ENCODE data around the gene SOX6.

The SOX6 gene

DNA sequence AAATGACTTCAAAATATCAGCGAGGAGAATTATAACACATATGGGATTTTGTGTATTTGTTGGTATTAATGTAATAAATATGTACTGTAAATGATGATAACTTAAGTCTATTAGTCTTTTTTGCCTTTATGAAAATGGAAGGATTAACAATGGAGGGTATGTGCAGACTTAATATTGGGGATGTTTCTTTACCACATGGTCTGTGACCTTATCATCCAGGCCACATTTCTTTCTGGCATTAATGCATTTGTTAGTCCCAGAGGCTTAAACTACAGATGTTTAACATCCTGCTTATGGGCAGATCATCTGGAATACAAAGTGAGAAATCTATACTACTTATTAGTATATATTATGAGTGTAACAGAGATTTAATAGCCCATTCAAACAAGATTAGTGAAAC is 64.6 kb downstream of the SOX6 start:
- no peak overlapping the region for H3K4me3 Mint-ChIP-seq

DNA sequence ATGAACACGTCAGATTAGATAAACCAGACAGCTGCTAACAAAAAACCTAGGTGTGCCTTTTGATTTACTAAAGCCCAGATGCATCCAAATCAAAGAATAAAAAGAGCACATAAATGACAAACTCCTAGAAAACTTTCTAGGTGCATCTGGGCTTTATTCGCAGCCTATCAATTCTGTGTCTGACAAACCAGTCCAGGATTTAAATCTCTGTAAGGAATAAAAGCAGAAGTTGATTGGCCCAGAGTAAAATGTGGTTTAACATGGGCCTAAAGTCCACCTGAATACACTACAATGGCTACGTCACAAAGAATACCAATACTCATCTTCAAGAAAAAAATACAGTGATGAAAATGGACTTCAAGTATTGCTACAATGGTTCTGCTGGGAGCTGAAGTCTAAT is 66.8 kb downstream of the SOX6 start:
- DNase-seq (no peak), ATAC-seq (replicated peaks) (no peak)
- Mint-ChIP-seq H3K4me1 (no peaks in the 10 kb centered on the region), H3K9me3 (peaks cover 0 to 4% of the 10 kb centered on the region in 2 donors), H3K27me3 (no peaks in the 10 kb centered on the region), H3K27ac (no peak overlapping the region), H3K36me3 (no peaks in the 10 kb centered on the region), H3K4me3 (no peak overlapping the region)

More for the DNA sequence above, 64.6 kb downstream of the SOX6 start:
- ATAC-seq (replicated peaks) (no peak), DNase-seq (no peak)
- H3K27ac Mint-ChIP-seq, result no peak overlapping the region
- H3K4me1 Mint-ChIP-seq, result no peaks in the 10 kb centered on the region
- H3K9me3 Mint-ChIP-seq, result peaks cover 0 to 4% of the 10 kb centered on the region in 2 donors
- no peaks in the 10 kb centered on the region for H3K36me3 Mint-ChIP-seq
- H3K27me3 Mint-ChIP-seq, result no peaks in the 10 kb centered on the region

DNA sequence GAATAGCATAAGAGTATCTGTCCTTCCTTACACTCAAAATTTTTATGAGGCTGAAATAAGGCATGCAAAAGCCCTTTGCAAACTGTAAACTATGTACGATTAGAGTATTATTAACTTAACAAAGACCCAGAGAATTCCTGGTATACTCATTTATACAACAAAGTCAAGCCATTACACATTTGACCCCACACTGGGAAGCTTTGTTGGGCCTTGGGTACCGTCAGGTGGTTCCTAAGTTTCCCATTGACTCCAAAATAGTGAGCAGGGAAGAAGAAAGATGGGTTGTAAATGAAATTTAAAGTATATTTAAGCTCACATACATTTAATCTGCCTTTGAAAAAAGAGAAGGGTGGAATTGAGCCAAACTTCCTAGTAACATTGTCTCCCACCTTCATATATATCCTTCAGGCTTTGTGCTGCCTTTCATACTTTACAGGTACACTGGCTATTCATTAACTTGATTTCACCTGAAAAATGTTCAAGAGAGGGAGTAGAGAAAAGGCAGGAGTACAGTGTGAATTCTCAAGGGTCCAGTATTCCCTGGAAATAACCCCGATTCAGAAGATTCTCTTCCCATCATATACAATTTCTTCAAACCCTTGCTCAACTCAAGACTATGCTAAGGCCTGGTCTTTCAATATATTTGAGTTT is 68.6 kb downstream of the SOX6 start:
- Mint-ChIP-seq H3K36me3 (no peaks in the 10 kb centered on the region), H3K9me3 (peaks cover 0 to 4% of the 10 kb centered on the region in 2 donors), H3K27me3 (no peaks in the 10 kb centered on the region), H3K4me1 (no peaks in the 10 kb centered on the region), H3K4me3 (no peak overlapping the region), H3K27ac (no peak overlapping the region)
- ATAC-seq (replicated peaks), result no peak
- DNase-seq, result no peak

DNA sequence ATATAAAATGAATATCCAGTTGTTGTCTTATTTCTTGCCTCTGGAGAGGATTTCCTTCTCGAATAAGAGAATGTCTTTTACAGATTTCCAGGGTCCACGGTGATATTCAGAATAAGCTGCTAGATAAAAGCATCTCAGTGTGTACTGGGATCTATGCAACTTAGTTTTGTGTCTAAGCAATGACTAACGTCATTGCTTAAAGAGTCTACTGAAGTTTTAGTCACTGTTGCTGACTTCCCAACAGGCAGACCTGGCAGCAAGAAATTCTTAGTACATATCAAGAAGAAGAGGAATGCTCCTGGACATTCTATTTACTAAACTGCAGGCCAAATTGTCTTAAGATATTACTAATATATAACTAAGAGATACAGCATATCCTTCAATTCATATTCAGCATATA is 70.3 kb downstream of the SOX6 start:
- H3K27ac Mint-ChIP-seq, result no peak overlapping the region

DNA sequence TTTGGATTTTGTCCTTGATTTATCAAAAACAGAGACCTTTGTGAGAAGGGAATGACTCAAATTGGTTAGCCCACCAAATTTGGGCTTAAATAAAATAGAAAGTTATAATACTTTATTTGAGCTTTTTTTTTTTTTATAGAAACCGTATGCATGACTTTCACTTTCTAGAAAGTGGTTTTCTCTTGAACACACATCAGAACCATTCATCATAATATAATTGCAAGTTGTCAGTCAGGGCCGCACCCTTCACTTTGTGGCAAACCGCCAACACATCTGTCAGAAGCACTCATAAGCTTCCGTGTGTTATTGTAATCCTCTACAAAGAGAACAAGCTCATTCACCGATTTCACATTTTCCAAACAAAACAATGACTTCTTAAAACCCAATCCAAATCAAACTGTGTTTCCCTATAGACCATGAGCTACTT is 76.1 kb downstream of the SOX6 start:
- H3K27ac Mint-ChIP-seq, result no peak overlapping the region
- ATAC-seq (replicated peaks), result no peak
- no peak overlapping the region for H3K4me3 Mint-ChIP-seq
- no peaks in the 10 kb centered on the region for H3K4me1 Mint-ChIP-seq
- DNase-seq, result no peak
- H3K9me3 Mint-ChIP-seq, result no peaks in the 10 kb centered on the region
- H3K27me3 Mint-ChIP-seq, result no peaks in the 10 kb centered on the region
- no peaks in the 10 kb centered on the region for H3K36me3 Mint-ChIP-seq

More for the DNA sequence above, 70.3 kb downstream of the SOX6 start:
- DNase-seq, result no peak
- H3K27me3 Mint-ChIP-seq, result no peaks in the 10 kb centered on the region
- ATAC-seq (replicated peaks), result no peak
- H3K9me3 Mint-ChIP-seq, result peaks cover 0 to 4% of the 10 kb centered on the region in 2 donors
- H3K4me1 Mint-ChIP-seq, result no peaks in the 10 kb centered on the region
- no peaks in the 10 kb centered on the region for H3K36me3 Mint-ChIP-seq
- H3K4me3 Mint-ChIP-seq, result no peak overlapping the region

DNA sequence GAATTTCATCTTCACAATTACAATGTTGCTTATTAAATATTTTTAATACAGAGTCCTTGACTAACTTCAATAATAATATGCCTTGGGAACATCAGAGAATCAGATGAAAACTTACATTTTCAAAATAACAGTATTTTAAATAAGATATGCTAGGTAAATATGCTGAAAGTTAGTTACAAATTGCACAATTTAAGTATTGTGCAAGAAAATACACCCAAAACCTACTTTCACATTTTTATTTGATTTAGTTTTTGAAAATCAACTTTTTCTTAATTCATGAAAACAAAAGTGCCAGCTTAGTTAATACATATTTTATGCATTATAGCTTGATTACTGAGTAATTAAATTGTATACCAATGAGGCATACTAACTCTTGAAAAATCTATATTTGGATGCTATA is 76.8 kb downstream of the SOX6 start:
- no peak overlapping the region for H3K27ac Mint-ChIP-seq
- no peaks in the 10 kb centered on the region for H3K36me3 Mint-ChIP-seq
- DNase-seq (no peak), ATAC-seq (replicated peaks) (no peak)
- no peaks in the 10 kb centered on the region for H3K4me1 Mint-ChIP-seq
- no peaks in the 10 kb centered on the region for H3K9me3 Mint-ChIP-seq
- no peak overlapping the region for H3K4me3 Mint-ChIP-seq
- H3K27me3 Mint-ChIP-seq, result no peaks in the 10 kb centered on the region

DNA sequence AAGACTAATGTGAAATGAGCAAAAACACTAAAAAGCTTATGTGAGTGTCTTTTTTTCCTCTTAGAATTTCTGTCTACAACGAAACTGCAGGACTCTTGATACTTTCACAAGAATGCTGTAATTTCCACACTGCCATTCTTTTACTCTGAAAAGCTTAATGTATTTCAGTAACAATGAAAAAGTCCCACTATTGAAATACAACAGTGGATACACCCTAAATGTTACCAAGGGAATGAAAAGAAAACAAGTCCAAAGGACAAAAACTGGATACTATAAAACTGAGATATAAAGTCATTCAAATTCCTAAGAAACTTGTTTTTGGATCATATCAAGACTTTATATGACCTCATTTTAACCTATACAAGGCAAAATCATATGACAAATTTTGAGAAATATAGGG is 77.4 kb downstream of the SOX6 start:
- Mint-ChIP-seq H3K27me3 (no peaks in the 10 kb centered on the region), H3K4me3 (no peak overlapping the region), H3K9me3 (no peaks in the 10 kb centered on the region), H3K36me3 (no peaks in the 10 kb centered on the region), H3K27ac (no peak overlapping the region), H3K4me1 (no peaks in the 10 kb centered on the region)
- DNase-seq (no peak), ATAC-seq (replicated peaks) (no peak)

DNA sequence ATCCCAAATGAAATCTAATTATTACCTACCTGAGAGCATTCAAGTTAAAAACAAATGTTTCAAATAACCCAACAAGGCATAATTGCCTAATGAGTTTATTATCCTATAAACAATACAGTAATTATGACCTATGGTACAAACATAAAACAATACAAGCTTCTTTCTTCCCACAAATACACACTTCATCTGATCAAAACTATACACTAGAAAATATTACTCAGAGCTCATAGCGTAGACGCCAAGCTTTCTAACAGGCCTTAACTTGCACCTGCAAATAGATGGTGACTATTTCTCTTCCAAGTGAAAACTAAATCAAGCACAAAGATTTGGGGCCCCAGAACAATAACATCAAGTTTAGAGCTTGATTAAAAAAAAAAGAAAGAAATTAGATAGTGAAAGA is 78.1 kb downstream of the SOX6 start:
- no peaks in the 10 kb centered on the region for H3K36me3 Mint-ChIP-seq
- H3K27me3 Mint-ChIP-seq, result no peaks in the 10 kb centered on the region
- ATAC-seq (replicated peaks) (no peak), DNase-seq (no peak)
- no peak overlapping the region for H3K4me3 Mint-ChIP-seq
- no peaks in the 10 kb centered on the region for H3K9me3 Mint-ChIP-seq
- no peaks in the 10 kb centered on the region for H3K4me1 Mint-ChIP-seq
- no peak overlapping the region for H3K27ac Mint-ChIP-seq

DNA sequence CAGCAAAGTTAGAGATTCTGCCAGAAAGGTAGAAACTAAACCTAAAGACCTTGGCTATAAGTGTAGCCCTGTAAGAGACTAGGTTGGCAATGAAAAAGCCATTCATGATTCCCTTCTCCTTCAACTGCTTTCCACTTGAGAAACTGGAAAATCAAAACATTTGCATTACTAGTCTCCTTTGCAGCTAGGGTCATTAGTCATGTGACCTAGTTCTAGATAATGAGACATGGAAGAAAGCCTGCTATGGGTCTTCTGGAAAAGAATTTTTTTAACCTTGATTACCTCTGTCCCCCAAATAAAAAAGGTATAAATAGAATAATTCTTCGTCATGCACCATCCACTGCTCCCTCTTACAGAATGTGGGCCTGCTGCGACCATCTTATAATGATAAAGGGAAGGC is 80.1 kb downstream of the SOX6 start:
- Mint-ChIP-seq H3K9me3 (no peaks in the 10 kb centered on the region), H3K27ac (no peak overlapping the region), H3K4me3 (no peak overlapping the region), H3K27me3 (no peaks in the 10 kb centered on the region), H3K4me1 (no peaks in the 10 kb centered on the region), H3K36me3 (no peaks in the 10 kb centered on the region)
- DNase-seq, result no peak
- no peak for ATAC-seq (replicated peaks)

DNA sequence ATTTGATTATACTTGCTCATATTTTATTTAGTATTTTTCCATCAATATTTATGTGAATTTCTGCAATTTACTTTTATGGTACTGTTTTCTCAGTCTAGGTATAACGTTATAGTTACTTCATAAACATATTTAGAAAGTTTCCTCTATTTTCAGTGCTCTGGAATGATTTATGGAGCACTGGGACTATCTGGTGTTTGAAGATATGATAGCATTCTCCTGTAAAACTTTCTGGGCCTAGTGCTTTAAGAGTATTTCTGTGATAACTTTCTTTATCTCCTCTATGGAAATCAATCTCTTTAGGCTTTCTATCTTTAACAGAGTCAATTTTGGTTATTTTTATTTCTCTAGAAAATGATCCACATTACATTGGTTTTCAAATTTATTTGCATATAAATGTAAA is 85.1 kb downstream of the SOX6 start:
- peaks cover 0 to 1% of the 10 kb centered on the region in 2 donors for H3K9me3 Mint-ChIP-seq
- no peaks in the 10 kb centered on the region for H3K27me3 Mint-ChIP-seq
- H3K4me3 Mint-ChIP-seq, result no peak overlapping the region
- no peak for ATAC-seq (replicated peaks)
- no peak overlapping the region for H3K27ac Mint-ChIP-seq
- DNase-seq, result no peak
- H3K36me3 Mint-ChIP-seq, result no peaks in the 10 kb centered on the region
- H3K4me1 Mint-ChIP-seq, result no peaks in the 10 kb centered on the region

DNA sequence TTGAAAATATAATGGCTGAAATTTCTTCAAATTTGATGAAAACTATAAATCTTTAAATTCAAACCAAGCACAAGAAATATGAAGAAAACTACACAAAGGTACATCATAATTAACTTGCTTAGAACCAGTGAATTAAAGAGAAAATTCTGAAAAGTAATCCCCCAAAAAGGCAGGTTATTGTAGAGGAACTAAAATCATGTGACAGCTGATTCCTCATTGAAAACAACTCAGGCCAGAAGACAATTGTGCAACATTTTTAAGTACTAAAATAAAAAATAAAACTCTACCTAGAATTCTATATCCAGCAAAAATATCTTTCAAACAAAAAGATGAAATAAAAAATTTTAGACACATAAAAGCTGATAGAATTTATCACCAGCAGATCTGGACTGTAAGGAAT is 90.3 kb downstream of the SOX6 start:
- DNase-seq (no peak), ATAC-seq (replicated peaks) (no peak)
- Mint-ChIP-seq H3K4me3 (no peak overlapping the region), H3K4me1 (no peaks in the 10 kb centered on the region), H3K36me3 (no peaks in the 10 kb centered on the region), H3K9me3 (peaks cover 0 to 1% of the 10 kb centered on the region in 2 donors), H3K27ac (no peak overlapping the region), H3K27me3 (no peaks in the 10 kb centered on the region)

DNA sequence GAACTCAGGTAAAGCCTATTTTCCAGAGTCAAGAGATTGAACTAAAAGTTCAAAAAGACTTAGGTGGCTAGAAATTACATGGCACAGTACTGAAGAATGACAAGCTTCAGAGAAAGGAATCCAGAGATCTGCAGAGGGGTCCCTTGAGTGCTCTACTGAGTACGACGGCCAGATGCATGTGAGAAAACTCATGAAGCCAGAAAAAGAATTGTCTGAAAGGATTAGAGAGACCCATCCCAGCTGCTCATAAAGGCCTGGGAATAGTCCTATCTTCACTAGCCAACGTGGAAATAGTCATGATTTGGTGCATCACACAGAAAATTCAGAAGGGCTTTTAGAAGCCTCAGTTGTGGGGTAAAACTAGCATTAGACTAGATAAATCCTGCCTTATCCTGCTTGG is 91.3 kb downstream of the SOX6 start:
- H3K9me3 Mint-ChIP-seq, result peaks cover 0 to 4% of the 10 kb centered on the region in 2 donors
- no peak for DNase-seq
- H3K27ac Mint-ChIP-seq, result no peak overlapping the region
- no peaks in the 10 kb centered on the region for H3K27me3 Mint-ChIP-seq
- no peaks in the 10 kb centered on the region for H3K4me1 Mint-ChIP-seq
- ATAC-seq (replicated peaks), result no peak
- H3K4me3 Mint-ChIP-seq, result no peak overlapping the region
- H3K36me3 Mint-ChIP-seq, result no peaks in the 10 kb centered on the region

DNA sequence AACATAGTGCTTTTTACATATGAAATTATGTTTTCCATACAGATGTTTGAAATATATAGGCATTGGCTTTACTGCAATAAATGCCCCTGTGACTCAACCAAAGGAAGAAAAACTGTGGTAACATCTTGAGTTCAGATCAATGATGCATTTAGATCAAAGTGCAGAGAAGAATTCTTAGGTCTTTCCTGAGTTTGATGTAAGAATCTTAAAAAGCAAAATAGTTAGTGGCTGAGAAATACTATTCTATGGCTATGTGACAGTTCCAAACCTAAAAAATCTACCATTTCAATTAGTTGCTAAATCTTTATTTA is 93.7 kb downstream of the SOX6 start:
- no peak overlapping the region for H3K4me3 Mint-ChIP-seq
- H3K9me3 Mint-ChIP-seq, result peaks cover 0 to 4% of the 10 kb centered on the region in 2 donors
- no peak overlapping the region for H3K27ac Mint-ChIP-seq
- no peak for DNase-seq
- no peaks in the 10 kb centered on the region for H3K27me3 Mint-ChIP-seq
- no peak for ATAC-seq (replicated peaks)
- H3K36me3 Mint-ChIP-seq, result no peaks in the 10 kb centered on the region
- no peaks in the 10 kb centered on the region for H3K4me1 Mint-ChIP-seq

DNA sequence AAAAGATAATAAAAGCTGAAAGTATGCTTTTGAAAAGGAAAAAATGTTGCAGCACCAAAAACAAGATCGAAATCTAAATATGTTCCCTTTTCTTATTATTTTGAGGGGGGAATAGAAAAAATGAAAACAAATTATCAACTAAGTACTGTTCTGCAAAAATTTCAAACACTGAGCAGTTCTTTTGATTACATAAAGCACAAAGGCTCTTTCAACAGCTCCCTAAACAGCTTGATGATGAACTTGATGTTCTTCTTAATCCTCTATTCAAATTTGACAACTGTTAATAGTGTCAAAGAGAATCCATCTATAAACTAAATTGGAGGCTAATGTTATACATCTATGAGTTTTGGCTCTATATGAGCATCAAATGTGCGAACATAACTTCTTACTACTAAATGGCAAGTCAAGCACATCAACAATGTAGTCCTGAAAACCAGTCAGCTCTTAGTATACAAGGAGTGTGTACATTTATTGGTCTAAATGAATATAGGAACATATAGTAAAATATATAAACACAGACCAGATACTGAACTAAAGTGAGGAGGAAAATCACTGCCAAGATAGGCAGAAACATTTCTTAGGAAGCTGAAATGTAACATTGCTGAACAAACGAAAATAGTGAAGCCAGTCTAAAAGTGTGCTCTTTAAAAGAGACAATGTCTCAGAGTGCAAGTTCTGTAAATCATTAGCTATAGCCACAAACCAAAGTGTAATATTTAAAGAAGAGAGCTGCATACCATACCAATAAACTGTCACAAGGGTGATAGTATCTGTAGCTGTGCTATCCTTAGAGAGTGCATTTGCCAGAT is 94.3 kb downstream of the SOX6 start:
- H3K27ac Mint-ChIP-seq, result no peak overlapping the region
- no peaks in the 10 kb centered on the region for H3K4me1 Mint-ChIP-seq
- no peaks in the 10 kb centered on the region for H3K36me3 Mint-ChIP-seq
- H3K9me3 Mint-ChIP-seq, result peaks cover 0 to 2% of the 10 kb centered on the region in 2 donors
- no peak for DNase-seq
- no peaks in the 10 kb centered on the region for H3K27me3 Mint-ChIP-seq
- no peak for ATAC-seq (replicated peaks)
- H3K4me3 Mint-ChIP-seq, result no peak overlapping the region

DNA sequence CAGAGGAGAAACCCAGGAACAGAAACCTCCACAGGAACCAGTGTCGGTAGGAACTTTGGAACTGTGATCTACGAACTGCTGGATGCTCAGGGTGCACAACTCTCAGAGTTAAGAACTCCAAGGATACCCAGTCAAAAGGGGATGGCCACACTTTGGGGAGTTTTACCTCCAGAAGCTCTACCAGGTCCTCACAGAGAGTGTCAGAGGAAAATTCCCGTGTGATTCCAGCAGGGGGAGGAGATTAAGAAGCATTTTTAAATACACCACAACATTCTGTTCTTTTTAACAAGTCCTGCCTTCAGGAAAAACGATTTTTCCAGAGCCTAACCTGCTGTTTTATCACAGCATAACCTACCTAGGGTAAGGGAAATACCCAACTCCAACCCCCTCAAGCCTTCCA is 104.0 kb downstream of the SOX6 start:
- H3K4me1 Mint-ChIP-seq, result no peaks in the 10 kb centered on the region
- no peaks in the 10 kb centered on the region for H3K36me3 Mint-ChIP-seq
- peaks cover 0 to 2% of the 10 kb centered on the region in 2 donors for H3K9me3 Mint-ChIP-seq
- DNase-seq (no peak), ATAC-seq (replicated peaks) (no peak)
- H3K27me3 Mint-ChIP-seq, result no peaks in the 10 kb centered on the region
- no peak overlapping the region for H3K4me3 Mint-ChIP-seq
- no peak overlapping the region for H3K27ac Mint-ChIP-seq

All from stimulated activated naive B cell treated with anti-CD40 and anti-IgM and Interleukin-4, amounts not matched to agents 10 μg/mL and 1 μg/mL and 100 μg/mL, for 72 hours (primary cell).